Thymus (tissue), 11 donors: ENCODE data around the gene SNX5. TPM values are rescaled to one million over a fixed set of nuclear protein-coding genes. Genes with fewer than 3 reads are reported as not detected.

Experiments
- DNase-seq, 9 donors: peaks; one replicate each; pipeline ENCODE4 v3.0.0-alpha.2; 2013; ENCODE audit warnings: low spot score in 9 of 9, low read depth in 6 of 9, missing footprints in 1 of 9
- H3K27ac ChIP-seq, 2 donors: one replicate each; pipeline ENCODE4 v1.5.1; 2013; ENCODE audit warnings: control low read depth in 1 of 2, low read depth in 1 of 2, low read length in 1 of 2, mild to moderate bottlenecking in 1 of 2, moderate library complexity in 1 of 2
- H3K27me3 ChIP-seq, 2 donors: one replicate each; pipeline ENCODE4 v1.5.1; 2013; ENCODE audit warnings: low read length in 1 of 2; ENCODE audit not compliant: control insufficient read depth in 2 of 2, insufficient read depth in 1 of 2
- H3K36me3 ChIP-seq, 2 donors: one replicate each; pipeline ENCODE4 v1.5.1; 2013; ENCODE audit warnings: low read length in 1 of 2, mild to moderate bottlenecking in 1 of 2, moderate library complexity in 1 of 2; ENCODE audit not compliant: control insufficient read depth in 2 of 2, insufficient read depth in 2 of 2
- H3K4me1 ChIP-seq, 2 donors: one replicate each; pipeline ENCODE4 v1.5.1; 2013; ENCODE audit warnings: low read length in 2 of 2; ENCODE audit not compliant: control insufficient read depth in 2 of 2, insufficient read depth in 2 of 2
- H3K4me3 ChIP-seq, 2 donors: one replicate each; pipeline ENCODE4 v1.5.1; 2013; ENCODE audit warnings: low read length in 2 of 2, control low read depth in 1 of 2, mild to moderate bottlenecking in 1 of 2
- H3K9me3 ChIP-seq, 2 donors: one replicate each; pipeline ENCODE4 v1.5.1; 2013; ENCODE audit warnings: low read length in 1 of 2, mild to moderate bottlenecking in 1 of 2; ENCODE audit not compliant: control insufficient read depth in 2 of 2, insufficient read depth in 1 of 2
- WGBS: extraction: QIAGEN DNeasy Blood & Tissue Kit; methylation state at CpG from one replicate; pipeline ENCODE4 v1.1.7; 2013; 5-methylcytosine and 5-hydroxymethylcytosine counted together
- polyA plus RNA-seq: library from polyadenylated mRNA; stranded (reverse); fragments of 200-250 nt; gene quantifications from one replicate; pipeline ENCODE4 v1.2.3, GENCODE V29; 2013
- total RNA-seq: library from RNA; stranded (reverse); fragments of 120-200 nt; gene quantifications from one replicate; pipeline ENCODE4 v1.2.4, GENCODE V29; 2013
- donor health status: healthy.

The SNX5 gene
- total and polyA plus RNA-seq, 2 donors = 102 to 134 TPM

DNA sequence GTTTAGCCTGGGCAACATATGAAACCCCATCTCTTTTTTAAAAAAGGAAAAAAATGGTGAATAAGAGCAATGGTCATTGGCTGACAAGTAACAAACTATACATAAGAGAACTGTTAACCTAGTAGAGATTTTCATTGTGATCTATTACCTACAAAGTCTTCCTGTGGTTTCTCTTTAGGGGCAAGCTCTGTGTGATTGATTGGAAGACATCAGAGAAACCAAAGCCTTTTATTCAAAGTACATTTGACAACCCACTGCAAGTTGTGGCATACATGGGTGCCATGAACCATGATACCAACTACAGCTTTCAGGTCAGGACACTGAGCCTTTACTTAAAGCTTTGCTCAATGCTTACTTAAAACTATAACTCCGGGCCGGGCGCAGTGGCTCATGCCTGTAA is 19.4 kb upstream of the SNX5 start:
- Histone ChIP-seq H3K27me3 (no peaks in the 10 kb centered on the region), H3K4me3 (no peak overlapping the region), H3K27ac (no peak overlapping the region), H3K4me1 (peaks cover 0 to 5% of the 10 kb centered on the region in 2 donors), H3K9me3 (no peaks in the 10 kb centered on the region), H3K36me3 (peaks cover 9 to 27% of the 10 kb centered on the region in 2 donors)
- WGBS = 95% methylated on average over 3 of the region's 3 CpGs
- peak in 1 of 9 donors; percentile 50 for DNase-seq

DNA sequence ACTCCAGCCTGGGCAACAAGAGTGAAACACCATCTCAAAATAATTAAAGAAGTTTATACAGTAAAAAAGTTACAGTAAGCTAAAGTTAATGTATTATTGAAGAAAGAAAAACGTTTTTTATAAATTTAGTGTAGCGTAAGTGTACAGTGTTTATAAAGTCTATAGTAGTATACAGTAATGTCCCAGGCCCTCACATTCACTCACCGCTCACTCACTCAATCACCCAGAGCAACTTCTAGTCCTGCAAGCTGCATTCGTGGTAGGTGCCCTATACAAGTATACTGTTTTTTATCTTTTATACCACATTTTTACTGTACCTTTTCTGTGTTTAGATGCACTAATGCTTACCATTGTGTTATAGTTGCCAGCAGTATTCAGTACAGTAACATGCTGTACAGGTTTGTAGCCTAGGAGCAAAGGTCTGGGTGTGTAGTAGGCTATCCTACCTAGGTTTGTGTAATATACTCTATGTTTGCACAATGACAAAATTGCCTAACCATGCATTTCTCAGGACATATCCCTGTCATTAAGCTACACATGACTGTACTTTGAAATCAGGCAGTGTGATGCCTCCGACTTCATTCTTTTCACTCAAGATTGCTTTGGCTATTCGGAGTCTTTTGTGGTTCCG is 16.9 kb upstream of the SNX5 start:
- peaks cover 13 to 34% of the 10 kb centered on the region in 2 donors for H3K36me3 ChIP-seq
- no peak for DNase-seq
- H3K4me3 ChIP-seq = no peak overlapping the region
- H3K4me1 ChIP-seq = no peaks in the 10 kb centered on the region
- no peak overlapping the region for H3K27ac ChIP-seq
- H3K27me3 ChIP-seq = no peaks in the 10 kb centered on the region
- H3K9me3 ChIP-seq = no peaks in the 10 kb centered on the region
- 98% methylated on average over 7 of the region's 7 CpGs for WGBS

- Histone ChIP-seq H3K9me3 (no peaks in the 10 kb centered on the region), H3K36me3 (peaks cover 16 to 21% of the 10 kb centered on the region in 2 donors), H3K4me3 (no peak overlapping the region), H3K27ac (no peak overlapping the region), H3K27me3 (no peaks in the 10 kb centered on the region), H3K4me1 (peaks cover 9 to 18% of the 10 kb centered on the region in 2 donors)
- DNase-seq = no peak
- WGBS = 96% methylated on average over 6 of the region's 6 CpGs
Observed at GRCh38 chr20:17976305-17976704, 7.7 kb upstream of the SNX5 start.

DNA sequence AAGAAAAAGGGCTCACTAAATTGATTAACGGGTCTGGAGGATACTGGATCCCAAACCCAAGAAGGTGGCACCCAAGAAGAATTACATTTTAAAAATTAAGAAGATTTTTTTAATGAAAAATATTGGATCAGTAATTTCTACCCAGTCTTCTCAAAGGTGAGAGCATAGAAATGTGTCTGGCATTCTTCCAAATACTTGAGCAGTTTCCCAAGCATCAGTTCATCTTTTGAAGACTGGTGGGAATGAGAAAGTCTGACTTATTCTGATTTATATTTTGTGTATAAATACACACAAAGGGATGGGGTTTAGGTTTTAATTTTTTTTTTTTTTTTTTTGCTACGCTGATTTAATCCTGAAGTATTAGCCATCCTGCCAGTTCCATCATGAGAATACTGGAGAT is 3.5 kb upstream of the SNX5 start:
- H3K4me1 ChIP-seq = peaks cover 13 to 22% of the 10 kb centered on the region in 2 donors
- WGBS = 94% methylated on average over 2 of the region's 2 CpGs
- DNase-seq = no peak
- H3K27me3 ChIP-seq = no peaks in the 10 kb centered on the region
- H3K27ac ChIP-seq = no peak overlapping the region
- peaks cover 5 to 6% of the 10 kb centered on the region in 2 donors for H3K36me3 ChIP-seq
- H3K4me3 ChIP-seq = peak overlapping the region; percentile 6
- H3K9me3 ChIP-seq = no peaks in the 10 kb centered on the region

DNA sequence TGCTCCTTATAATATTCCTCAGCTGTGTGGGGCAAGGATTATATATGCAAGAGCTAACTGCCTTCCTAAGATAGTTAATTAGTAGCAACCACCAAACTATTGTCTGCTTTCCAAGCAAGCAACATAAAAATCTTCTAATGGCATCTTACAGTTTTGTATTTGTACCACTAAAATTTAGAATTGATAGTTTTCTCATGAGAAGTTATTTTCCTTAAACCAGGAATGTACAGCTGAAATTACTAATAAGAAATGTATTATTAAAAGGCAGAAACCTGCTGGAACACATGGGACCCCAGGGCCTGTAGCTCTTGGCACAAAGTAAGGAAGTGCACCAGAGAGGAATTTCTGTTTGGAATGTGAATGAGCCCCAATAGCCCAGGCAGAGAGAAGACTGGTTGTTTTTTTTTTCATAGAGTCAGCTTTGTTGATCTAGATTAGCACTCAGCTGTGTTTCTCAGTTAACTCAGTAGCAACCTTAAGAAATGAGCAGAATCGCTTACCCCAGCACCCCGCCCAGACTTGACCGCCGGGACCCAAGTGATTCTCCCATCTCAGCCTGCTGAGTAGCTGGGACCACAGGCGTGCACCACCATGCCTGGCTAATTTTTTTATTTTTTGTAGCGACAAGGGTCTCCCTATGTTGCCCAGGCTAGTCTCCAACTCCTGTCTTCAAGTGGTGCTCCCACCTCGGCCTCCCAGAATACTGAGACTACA is 2.9 kb upstream of the SNX5 start:
- Histone ChIP-seq H3K27ac (no peak overlapping the region), H3K4me3 (peak overlapping the region; percentile 6), H3K4me1 (peaks cover 13 to 22% of the 10 kb centered on the region in 2 donors), H3K27me3 (no peaks in the 10 kb centered on the region), H3K36me3 (peaks cover 5 to 6% of the 10 kb centered on the region in 2 donors), H3K9me3 (no peaks in the 10 kb centered on the region)
- 85% methylated on average over 7 of the region's 7 CpGs for WGBS
- DNase-seq = no peak

- WGBS = 8% methylated on average over 9 of the region's 9 CpGs
- Histone ChIP-seq H3K9me3 (no peaks in the 10 kb centered on the region), H3K27ac (peak overlapping the region; percentile 99 to 100), H3K36me3 (peaks cover 0 to 2% of the 10 kb centered on the region in 2 donors), H3K4me3 (peak overlapping the region; percentile 76 to 77), H3K27me3 (no peaks in the 10 kb centered on the region), H3K4me1 (peaks cover 22 to 33% of the 10 kb centered on the region in 2 donors)
- DNase-seq = peak in 4 of 9 donors; percentile 31 to 58 (median 46)
Observed at GRCh38 chr20:17969884-17970409, 1.4 kb upstream of the SNX5 start.

GRCh38 chr20:17969278-17969883 is 787 bp upstream of the SNX5 start:
- Histone ChIP-seq H3K36me3 (peaks cover 0 to 2% of the 10 kb centered on the region in 2 donors), H3K27ac (peak overlapping the region; percentile 99 to 100), H3K27me3 (no peaks in the 10 kb centered on the region), H3K4me3 (peak overlapping the region; percentile 76 to 77), H3K9me3 (no peaks in the 10 kb centered on the region), H3K4me1 (peaks cover 25 to 37% of the 10 kb centered on the region in 2 donors)
- DNase-seq = peak in 5 of 9 donors; percentile 41 to 72 (median 53)
- WGBS = under 1% methylated on average over 28 of the region's 28 CpGs

- peak in 4 of 9 donors; percentile 28 to 63 (median 35) for DNase-seq
- under 1% methylated on average over 41 of the region's 41 CpGs for WGBS
- Histone ChIP-seq H3K27me3 (no peaks in the 10 kb centered on the region), H3K9me3 (no peaks in the 10 kb centered on the region), H3K4me3 (peak overlapping the region; percentile 76 to 77), H3K36me3 (peaks cover 0 to 8% of the 10 kb centered on the region in 2 donors), H3K27ac (peak overlapping the region; percentile 99 to 100), H3K4me1 (peaks cover 27 to 40% of the 10 kb centered on the region in 2 donors)
Observed at GRCh38 chr20:17967521-17968365, 851 bp downstream of the SNX5 start.
